Measurements from ENCODE around the gene LZTR1.
"Not testable (repeated sequence)": the region's sequence is repeated elsewhere in the genome, so short reads cannot be mapped to it uniquely, and the experiment has no call there.

Gene LZTR1

DNA sequence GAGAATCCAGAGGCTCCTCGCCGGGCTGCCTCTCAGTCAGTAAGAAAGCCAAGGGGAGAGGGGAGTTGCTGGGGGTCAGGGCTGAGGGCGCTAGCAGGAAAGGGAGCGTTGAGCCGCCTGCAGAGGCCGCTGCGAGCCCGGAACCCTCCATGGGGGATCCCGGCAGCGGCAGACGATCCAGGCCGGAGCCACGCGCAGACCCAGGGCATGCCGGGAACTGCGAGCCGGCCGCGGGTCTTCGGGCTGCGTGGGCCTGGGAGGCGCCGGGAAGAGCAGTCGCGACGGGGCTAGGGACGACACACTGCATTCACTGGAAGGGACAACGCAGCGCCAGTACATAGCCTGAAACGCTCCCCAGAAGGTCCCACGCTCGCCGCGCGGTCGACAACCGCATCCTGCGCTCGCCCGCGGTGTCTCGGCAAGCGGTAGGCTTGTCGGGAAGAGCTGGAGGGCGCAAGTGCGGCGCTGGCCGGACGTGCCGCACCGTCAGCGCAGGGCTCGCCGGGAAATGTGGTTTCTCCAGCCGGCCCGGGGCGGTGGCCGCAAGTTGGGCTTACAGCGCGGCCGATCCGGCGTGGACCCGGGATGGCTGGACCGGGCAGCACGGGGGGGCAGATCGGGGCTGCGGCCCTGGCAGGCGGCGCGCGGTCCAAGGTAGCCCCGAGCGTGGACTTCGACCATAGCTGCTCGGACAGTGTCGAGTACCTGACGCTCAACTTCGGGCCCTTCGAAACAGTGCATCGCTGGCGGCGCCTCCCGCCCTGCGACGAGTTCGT is at the start of gene LZTR1:
Gene LZTR1 (plus strand): TSS at position 511 of the 776 bp plus-strand sequence. CDS start 75 bp downstream, at position 586.
- DNase-seq (ENCODE audit: low read depth): peak; percentile 46

GRCh38 chr22:20933910-20934309 is 48.2 kb upstream of the LZTR1 start:
- H3K4me3 ChIP-seq (ENCODE audit: control insufficient read depth, low read depth, low read length): no peak overlapping the region
- no peak for DNase-seq (ENCODE audit: low read depth)
- TF ChIP-seq, protein P1, sequence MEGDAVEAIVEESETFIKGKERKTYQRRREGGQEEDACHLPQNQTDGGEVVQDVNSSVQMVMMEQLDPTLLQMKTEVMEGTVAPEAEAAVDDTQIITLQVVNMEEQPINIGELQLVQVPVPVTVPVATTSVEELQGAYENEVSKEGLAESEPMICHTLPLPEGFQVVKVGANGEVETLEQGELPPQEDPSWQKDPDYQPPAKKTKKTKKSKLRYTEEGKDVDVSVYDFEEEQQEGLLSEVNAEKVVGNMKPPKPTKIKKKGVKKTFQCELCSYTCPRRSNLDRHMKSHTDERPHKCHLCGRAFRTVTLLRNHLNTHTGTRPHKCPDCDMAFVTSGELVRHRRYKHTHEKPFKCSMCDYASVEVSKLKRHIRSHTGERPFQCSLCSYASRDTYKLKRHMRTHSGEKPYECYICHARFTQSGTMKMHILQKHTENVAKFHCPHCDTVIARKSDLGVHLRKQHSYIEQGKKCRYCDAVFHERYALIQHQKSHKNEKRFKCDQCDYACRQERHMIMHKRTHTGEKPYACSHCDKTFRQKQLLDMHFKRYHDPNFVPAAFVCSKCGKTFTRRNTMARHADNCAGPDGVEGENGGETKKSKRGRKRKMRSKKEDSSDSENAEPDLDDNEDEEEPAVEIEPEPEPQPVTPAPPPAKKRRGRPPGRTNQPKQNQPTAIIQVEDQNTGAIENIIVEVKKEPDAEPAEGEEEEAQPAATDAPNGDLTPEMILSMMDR (IDR thresholded peaks at IDR 0.05; ENCODE audit: control insufficient read depth, insufficient read depth, low read depth, low read length, missing control alignments): no peak

More for the DNA sequence above, at the start of gene LZTR1:
- peak within 1 kb of the TSS; percentile 92 for H3K4me3 ChIP-seq (ENCODE audit: control insufficient read depth, low read depth, low read length)
- TF ChIP-seq, protein P1 (IDR thresholded peaks at IDR 0.05; ENCODE audit: control insufficient read depth, insufficient read depth, low read depth, low read length, missing control alignments): peak; percentile 66

- not testable (repeated sequence) for DNase-seq (ENCODE audit: low read depth); H3K4me3 ChIP-seq (ENCODE audit: control insufficient read depth, low read depth, low read length)
Observed at GRCh38 chr22:20935049-20935448, 47.0 kb upstream of the LZTR1 start.

DNA sequence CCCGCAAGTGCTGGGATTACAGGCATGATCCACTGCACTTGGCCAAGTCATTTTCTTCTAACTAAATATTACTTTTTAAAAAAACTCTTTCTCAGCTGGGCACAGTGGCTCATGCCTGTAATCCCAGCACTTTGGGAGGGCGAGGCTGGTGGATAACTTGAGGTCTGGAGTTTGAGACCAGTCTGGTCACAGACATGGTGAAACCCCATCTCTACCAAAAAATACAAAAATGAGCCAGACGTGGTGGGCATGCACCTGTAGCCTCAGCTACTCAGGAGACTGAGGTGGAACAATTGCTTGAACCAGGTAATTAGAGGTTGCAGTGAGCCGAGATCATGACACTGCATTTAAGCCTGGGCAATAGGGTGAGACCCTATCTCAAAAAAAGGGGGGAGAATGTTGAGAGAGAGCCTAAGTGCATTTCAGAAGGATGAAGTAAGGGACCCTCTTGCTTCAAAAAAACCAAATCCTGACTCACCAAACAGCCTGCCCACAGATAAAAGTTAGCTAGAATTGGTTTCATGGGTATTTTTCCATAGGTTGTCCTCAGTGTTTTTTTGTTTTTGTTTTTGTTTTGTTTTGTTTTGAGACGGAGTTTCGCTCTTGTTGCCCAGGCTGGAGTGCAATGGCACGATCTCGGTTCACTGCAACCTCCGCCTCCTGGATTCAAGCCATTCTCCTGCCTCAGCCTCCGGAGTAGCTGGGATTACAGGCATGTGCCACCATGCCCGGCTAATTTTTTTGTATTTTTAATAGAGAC is 46.1 kb upstream of the LZTR1 start:
- not testable (repeated sequence) for H3K4me3 ChIP-seq (ENCODE audit: control insufficient read depth, low read depth, low read length); DNase-seq (ENCODE audit: low read depth)

DNA sequence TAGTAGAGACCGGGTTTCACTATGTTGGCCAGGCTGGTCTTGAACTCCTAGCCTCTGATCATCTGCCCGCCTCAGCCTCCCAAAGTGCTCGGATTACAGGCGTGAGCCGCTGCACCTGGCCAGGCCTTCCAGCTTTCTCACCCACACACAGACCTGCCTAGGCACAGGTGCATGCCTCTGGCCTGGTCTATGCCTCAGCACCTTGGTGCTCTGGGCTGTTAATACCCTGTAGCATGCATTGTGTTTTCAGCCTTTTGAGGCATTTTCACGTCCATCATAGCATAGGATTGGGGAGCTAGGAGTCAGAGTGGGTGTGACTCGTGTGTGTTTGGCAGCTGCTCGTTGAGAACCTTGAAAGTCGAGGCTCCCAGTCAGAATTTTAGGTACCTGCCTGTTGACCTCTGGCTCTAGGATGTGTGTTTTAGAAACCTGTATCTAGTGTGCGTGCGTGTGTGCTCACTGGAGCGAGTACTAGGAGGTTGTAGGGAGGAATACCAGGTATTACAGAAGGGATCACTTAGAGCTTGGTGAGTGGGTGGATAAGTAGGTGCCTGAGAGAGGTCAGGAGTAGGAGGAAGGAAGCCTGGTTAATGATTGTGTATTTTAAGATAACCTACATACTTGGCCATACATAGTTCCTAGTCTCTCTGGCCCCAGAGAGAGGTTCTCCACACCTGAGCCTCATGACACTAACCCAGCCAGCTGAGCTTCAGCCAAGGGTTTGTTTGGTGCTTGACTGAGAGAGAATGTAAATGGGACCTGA is 44.9 kb upstream of the LZTR1 start:
- TF ChIP-seq, protein P1 (IDR thresholded peaks at IDR 0.05; ENCODE audit: control insufficient read depth, insufficient read depth, low read depth, low read length, missing control alignments): no peak
- H3K4me3 ChIP-seq (ENCODE audit: control insufficient read depth, low read depth, low read length): no peak overlapping the region
- no peak for DNase-seq (ENCODE audit: low read depth)

- TF ChIP-seq, protein P1 (IDR thresholded peaks at IDR 0.05; ENCODE audit: control insufficient read depth, insufficient read depth, low read depth, low read length, missing control alignments): no peak
- no peak for DNase-seq (ENCODE audit: low read depth)
- H3K4me3 ChIP-seq (ENCODE audit: control insufficient read depth, low read depth, low read length): no peak overlapping the region
Observed at GRCh38 chr22:20937794-20938671, 44.1 kb upstream of the LZTR1 start.

DNA sequence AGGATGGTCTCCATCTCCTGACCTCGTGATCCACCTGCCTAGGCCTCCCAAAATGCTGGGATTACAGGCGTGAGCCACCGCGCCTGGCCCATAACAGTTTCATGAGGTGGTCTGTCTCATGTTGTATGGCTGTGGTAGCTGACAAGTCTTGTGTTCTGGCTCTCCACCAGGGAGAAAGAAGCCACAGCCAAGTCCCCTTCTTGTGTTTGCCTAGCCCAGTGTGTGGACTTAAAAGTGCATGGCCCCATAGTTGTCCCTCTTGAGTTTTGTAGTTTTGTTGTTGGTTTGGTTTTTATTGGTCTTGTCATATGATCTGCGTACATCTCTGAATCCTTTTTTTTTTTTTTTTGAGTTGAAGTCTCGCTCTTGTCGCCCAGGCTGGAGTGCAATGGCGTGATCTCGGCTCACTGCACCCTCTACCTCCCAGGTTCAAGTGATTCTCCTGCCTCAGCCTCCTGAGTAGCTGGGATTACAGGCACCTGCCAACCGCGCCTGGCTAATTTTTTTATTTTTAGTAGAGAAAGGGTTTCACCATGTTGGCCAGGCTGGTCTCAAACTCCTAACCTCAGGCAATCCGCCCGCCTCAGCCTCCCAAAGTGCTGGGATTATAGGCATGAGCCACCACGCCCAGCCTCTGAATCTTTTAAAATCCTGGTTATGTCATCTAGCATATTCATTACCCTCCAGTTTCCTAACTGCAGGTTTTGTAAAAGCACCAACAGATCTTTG is 42.5 kb upstream of the LZTR1 start:
- H3K4me3 ChIP-seq (ENCODE audit: control insufficient read depth, low read depth, low read length); DNase-seq (ENCODE audit: low read depth): not testable (repeated sequence)
